ENCODE data around the gene ZBTB40. TPM values are rescaled to one million over a fixed set of nuclear protein-coding genes. Genes with fewer than 3 reads are reported as not detected.
A peak's percentile ranks its signal among the peaks of the same experiment; 100 is the strongest.

The ZBTB40 gene
- total RNA-seq, 1 donor from 2014 or later = 13.0 TPM

DNA sequence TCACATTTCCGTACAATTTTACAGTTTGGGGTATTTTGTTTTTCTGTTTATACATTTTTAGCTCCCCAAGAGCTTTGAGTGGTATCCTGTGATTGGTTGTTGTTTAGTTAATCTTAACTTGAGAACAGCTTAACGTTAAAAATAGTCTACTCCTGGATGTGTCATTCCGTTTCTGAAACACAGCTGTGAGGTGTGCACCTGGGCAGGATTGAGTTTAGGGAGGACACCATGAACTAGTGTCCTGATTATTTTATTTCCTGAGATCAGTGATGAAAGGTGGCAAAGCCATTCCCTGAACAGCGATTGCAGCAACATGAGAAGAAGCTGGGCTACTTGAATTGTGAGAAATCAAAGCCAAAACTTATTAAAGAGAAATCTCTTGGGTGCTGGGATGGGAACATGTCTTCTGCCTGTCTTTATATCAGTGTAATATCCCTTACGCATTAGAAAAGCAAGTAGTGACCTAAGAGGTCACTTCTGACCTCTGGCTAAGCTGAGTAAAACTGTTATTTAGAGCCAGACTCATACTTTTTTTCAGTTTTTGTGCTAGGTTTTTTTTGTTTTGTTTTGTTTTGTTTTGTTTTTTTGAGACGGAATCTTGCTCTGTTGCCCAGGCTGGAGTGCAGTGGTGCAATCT lies 43.4 kb downstream of the ZBTB40 start:
- Histone ChIP-seq H3K36me3 (peaks cover 8 to 15% of the 10 kb centered on the region in 2 donors), H3K27me3 (no peaks in the 10 kb centered on the region), H3K4me3 (no peak overlapping the region), H3K9me3 (no peaks in the 10 kb centered on the region), H3K4me1 (peaks cover 0 to 14% of the 10 kb centered on the region in 2 donors), H3K27ac (no peak overlapping the region)
- intact Hi-C loops (cut with DNase I) = no loop called here
- TF ChIP-seq CTCF (IDR thresholded peaks at IDR 0.05) = no peak
- no peak for DNase-seq (ENCODE audit: low spot score in 2 of 2)

DNA sequence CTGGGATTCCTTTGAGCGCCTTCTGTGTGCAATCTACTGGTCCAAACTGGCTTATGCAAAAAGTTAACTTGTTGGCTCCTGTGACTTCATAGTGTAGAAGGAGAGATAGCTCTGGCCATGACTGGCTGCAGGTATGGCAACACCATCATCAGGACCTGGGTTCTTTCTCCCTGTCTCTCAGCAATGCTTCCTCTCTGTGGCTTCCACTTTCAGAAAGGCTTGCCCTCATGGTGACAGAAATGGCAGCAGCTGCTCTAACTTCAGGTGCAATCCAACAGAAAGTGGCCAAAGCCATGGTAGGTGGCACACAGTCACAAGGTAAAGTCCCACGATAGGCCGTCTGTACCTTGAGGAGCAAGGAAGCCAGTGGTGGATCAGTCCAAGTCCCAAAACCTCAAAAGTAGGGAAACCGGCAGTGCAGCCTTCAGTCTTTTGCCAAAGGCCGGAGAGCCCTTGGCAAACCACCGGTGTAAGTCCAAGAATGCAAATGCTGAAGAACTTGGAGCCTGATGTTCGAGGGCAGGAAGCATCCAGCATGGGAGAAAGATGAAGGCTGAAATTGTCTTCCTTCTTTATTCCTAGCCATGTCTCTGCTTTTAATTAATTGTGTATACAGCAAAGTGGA lies 45.0 kb downstream of the ZBTB40 start:
- H3K27ac ChIP-seq = no peak overlapping the region
- intact Hi-C loops (cut with DNase I) = no loop called here
- H3K27me3 ChIP-seq = no peaks in the 10 kb centered on the region
- DNase-seq (ENCODE audit: low spot score in 2 of 2) = no peak
- no peaks in the 10 kb centered on the region for H3K9me3 ChIP-seq
- H3K4me1 ChIP-seq = peaks cover 0 to 18% of the 10 kb centered on the region in 2 donors
- TF ChIP-seq CTCF (IDR thresholded peaks at IDR 0.05) = no peak
- peaks cover 8% of the 10 kb centered on the region in 2 donors for H3K36me3 ChIP-seq
- no peak overlapping the region for H3K4me3 ChIP-seq

DNA sequence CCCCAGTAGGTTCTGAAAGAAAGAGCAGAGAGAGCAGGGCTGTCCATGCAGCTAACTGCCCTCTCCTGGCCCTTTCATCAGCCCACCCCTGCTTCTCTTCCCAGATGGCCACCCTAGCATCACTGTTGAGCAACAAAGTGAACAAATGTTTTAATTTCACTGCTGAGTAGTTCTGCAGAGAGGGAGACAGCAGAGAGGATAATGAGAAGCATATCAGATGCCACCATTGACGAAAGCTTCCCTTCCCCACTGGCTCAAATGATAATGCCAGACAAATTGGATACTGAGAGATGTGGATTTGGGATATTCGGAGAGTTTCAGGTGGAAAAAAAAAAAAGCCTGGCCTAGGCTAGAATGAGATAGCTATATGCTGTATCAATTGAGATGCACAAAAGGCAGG lies 46.8 kb downstream of the ZBTB40 start:
- Histone ChIP-seq H3K27ac (no peak overlapping the region), H3K27me3 (no peaks in the 10 kb centered on the region), H3K36me3 (peaks cover 3 to 14% of the 10 kb centered on the region in 2 donors), H3K4me3 (no peak overlapping the region), H3K4me1 (peaks cover 0 to 18% of the 10 kb centered on the region in 2 donors), H3K9me3 (no peaks in the 10 kb centered on the region)
- TF ChIP-seq CTCF (IDR thresholded peaks at IDR 0.05) = no peak
- intact Hi-C loops (cut with DNase I) = no loop called here
- no peak for DNase-seq (ENCODE audit: low spot score in 2 of 2)

DNA sequence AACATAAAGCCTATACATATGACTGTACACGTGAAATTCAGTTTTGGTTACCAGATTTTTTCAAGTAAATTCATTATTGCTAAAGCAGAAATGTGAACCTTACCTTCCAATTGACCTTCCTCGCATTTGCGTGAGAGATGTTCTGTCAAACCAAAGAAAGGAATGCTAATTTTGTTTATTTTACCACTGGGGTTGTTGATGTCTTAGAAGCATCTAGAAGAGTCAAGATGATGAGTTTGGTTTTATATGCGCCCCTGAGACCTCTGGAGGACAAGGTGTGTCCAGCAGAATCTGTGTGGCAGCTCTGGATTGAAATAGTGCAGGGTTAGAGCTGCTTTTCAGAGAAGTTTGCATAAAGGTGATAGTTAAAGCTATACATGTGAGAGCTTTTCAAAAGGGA lies 48.4 kb downstream of the ZBTB40 start:
- Histone ChIP-seq H3K36me3 (peaks cover 0 to 9% of the 10 kb centered on the region in 2 donors), H3K9me3 (no peaks in the 10 kb centered on the region), H3K27ac (peak overlapping the region; percentile 36 to 46), H3K27me3 (no peaks in the 10 kb centered on the region), H3K4me1 (peaks cover 0 to 22% of the 10 kb centered on the region in 2 donors), H3K4me3 (no peak overlapping the region)
- DNase-seq (ENCODE audit: low spot score in 2 of 2) = no peak
- intact Hi-C loops (cut with DNase I) = no loop called here
- no peak for TF ChIP-seq CTCF (IDR thresholded peaks at IDR 0.05)

DNA sequence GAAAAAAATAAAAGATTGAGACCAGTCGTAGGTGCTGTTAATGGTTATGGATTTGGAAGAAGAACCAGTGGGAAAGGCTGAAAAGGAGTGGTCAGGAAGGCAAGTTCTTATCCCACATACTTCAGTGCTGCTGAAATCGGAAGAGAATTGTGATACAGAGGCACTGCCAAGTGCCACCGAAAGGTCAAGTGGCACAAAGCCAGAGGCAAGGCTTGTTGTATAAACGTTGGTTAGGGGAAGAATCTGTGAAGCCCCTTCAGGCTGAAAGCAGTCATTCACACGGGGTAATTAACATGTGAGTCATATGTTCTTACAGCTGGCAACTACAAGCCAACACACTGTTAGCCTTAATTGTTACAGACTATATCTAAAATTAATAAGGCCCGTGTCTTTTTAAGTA lies 48.8 kb downstream of the ZBTB40 start:
- Histone ChIP-seq H3K36me3 (peaks cover 0 to 9% of the 10 kb centered on the region in 2 donors), H3K27me3 (no peaks in the 10 kb centered on the region), H3K4me3 (no peak overlapping the region), H3K4me1 (peaks cover 0 to 22% of the 10 kb centered on the region in 2 donors), H3K27ac (peak overlapping the region; percentile 36 to 46), H3K9me3 (no peaks in the 10 kb centered on the region)
- intact Hi-C loops (cut with DNase I) = no loop called here
- no peak for DNase-seq (ENCODE audit: low spot score in 2 of 2)
- TF ChIP-seq CTCF (IDR thresholded peaks at IDR 0.05) = no peak
